ENCODE results near the gene TMEM53. TPM values are rescaled to one million over a fixed set of nuclear protein-coding genes. Genes with fewer than 3 reads are reported as not detected.
A peak's percentile ranks its signal among the peaks of the same experiment; 100 is the strongest.

The TMEM53 gene
- polyA plus RNA-seq, 1 of the 3 experiments (the other 2 are of a cell fraction) = 14.9 TPM

GRCh38 chr1:44676484-44677200, 2.4 kb upstream of the TMEM53 start:
- no peaks in the 10 kb centered on the region for H3K9me3 ChIP-seq
- H3K4me2 ChIP-seq = peak overlapping the region; percentile 21
- H3K27ac ChIP-seq (ENCODE audit: low read depth in 2 of 2, low read length in 1 of 2) = 0 out of 4 replicates have a peak overlapping the region, but pooled peaks of 1 of the 2 experiments have one; percentile 0
- H3K27me3 ChIP-seq (ENCODE audit: insufficient read depth) = no peaks in the 10 kb centered on the region
- no peak overlapping the region for H2AFZ ChIP-seq (ENCODE audit: low read depth)
- no peak for DNase-seq
- no peaks in the 10 kb centered on the region for H3K9me2 ChIP-seq
- ChIA-PET POLR2A (no interaction called here), CTCF (interaction anchor here (0.7 to 5.9 kb wide), 6 partner anchors 11 to 45 kb away, joined by 3 to 48 read pairs (median 5); no protein-coding TSS in a partner anchor)
- TF ChIP-seq NFIC (IDR thresholded peaks at IDR 0.05; ENCODE audit: borderline replicate concordance) = no peak
- 0 out of 2 replicates have a peak, but pooled peaks have one; percentile 15 for TF ChIP-seq ELF1 (IDR thresholded peaks at IDR 0.05)
- no peak overlapping the region for H3K9ac ChIP-seq
- no peak overlapping the region for H3K4me3 ChIP-seq (ENCODE audit: low read depth in 2 of 2, low read length in 1 of 2)
- H3K4me1 ChIP-seq (ENCODE audit: control insufficient read depth in 1 of 2, insufficient read depth in 2 of 2, low read depth in 1 of 2, low read length in 1 of 2) = peaks cover 7 to 24% of the 10 kb centered on the region in 2 experiments; a peak in 1 of 4 replicates
- H3K36me3 ChIP-seq (replicated peaks in 1 of 2; ENCODE audit: control insufficient read depth in 1 of 2, insufficient read depth in 2 of 2, low read length in 1 of 2) = no peaks in the 10 kb centered on the region
- WGBS (ENCODE audit: low lambda C conversion rate) = 74% methylated on average over 5 of the region's 5 CpGs
- H4K20me1 ChIP-seq (ENCODE audit: insufficient read depth) = no peaks in the 10 kb centered on the region
- H3K79me2 ChIP-seq (ENCODE audit: insufficient read depth) = peaks cover 6% of the 10 kb centered on the region; the same call in 1 of the 2 replicates
- H3F3A ChIP-seq (replicated peaks; ENCODE audit: insufficient read depth) = no peaks in the 10 kb centered on the region

DNA sequence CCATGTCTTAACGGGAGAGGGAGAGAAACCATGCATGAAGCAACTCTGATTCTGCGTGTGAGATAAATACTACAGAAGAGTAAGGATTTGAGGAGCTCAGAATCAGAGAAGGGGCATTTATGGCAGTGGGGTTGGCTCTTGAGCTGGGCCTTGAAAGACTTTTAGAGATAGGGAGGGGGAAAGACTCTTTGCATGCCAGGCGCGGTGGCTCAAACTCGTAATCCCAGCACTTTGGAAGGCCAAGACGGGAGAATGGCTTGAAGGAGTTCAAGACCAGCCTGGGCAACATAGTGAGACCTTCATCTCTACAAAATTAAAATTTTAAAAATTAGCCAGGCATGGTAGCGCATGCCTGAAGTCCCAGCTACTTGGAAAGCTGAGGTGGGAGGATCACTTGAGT, 905 bp upstream of the TMEM53 start:
- Histone ChIP-seq H3K79me2 (ENCODE audit: insufficient read depth) (peaks cover 6% of the 10 kb centered on the region; the same call in 1 of the 2 replicates), H3K4me2 (peak overlapping the region; percentile 93), H3K4me3 (ENCODE audit: low read depth in 2 of 2, low read length in 1 of 2) (peak overlapping the region; percentile 68 to 77), H2AFZ (ENCODE audit: low read depth) (peak overlapping the region; percentile 89), H3K36me3 (replicated peaks in 1 of 2; ENCODE audit: control insufficient read depth in 1 of 2, insufficient read depth in 2 of 2, low read length in 1 of 2) (no peaks in the 10 kb centered on the region), H3K9me3 (no peaks in the 10 kb centered on the region), H3K9me2 (no peaks in the 10 kb centered on the region), H3F3A (replicated peaks; ENCODE audit: insufficient read depth) (no peaks in the 10 kb centered on the region), H4K20me1 (ENCODE audit: insufficient read depth) (no peaks in the 10 kb centered on the region), H3K9ac (peak overlapping the region; percentile 70), H3K4me1 (ENCODE audit: control insufficient read depth in 1 of 2, insufficient read depth in 2 of 2, low read depth in 1 of 2, low read length in 1 of 2) (peaks cover 7 to 24% of the 10 kb centered on the region in 2 experiments; a peak in 1 of 4 replicates), H3K27me3 (ENCODE audit: insufficient read depth) (no peaks in the 10 kb centered on the region), H3K27ac (ENCODE audit: low read depth in 2 of 2, low read length in 1 of 2) (peak overlapping the region in 1 of 2 experiments; percentile 40; a peak in 2 of 4 replicates)
- TF ChIP-seq RFX5 (IDR thresholded peaks at IDR 0.05; ENCODE audit: low read length) (no peak), CHD2 (IDR thresholded peaks at IDR 0.05; ENCODE audit: low read length, partially characterized antibody) (no peak), USF1 (IDR thresholded peaks at IDR 0.05; ENCODE audit: borderline replicate concordance, low read depth) (no peak), NRF1 (IDR thresholded peaks at IDR 0.05; ENCODE audit: low read depth, low read length) (no peak), GATA2 (CRISPR knock-in tag; IDR thresholded peaks at IDR 0.05) (no peak), ZBTB33 (IDR thresholded peaks at IDR 0.05; ENCODE audit: borderline replicate concordance, low read depth) (no peak), POLR2AphosphoS5 (IDR thresholded peaks at IDR 0.05; ENCODE audit: low read depth, low read length) (no peak), EP300 (IDR thresholded peaks at IDR 0.05; ENCODE audit: borderline replicate concordance in 1 of 2, low read depth in 1 of 2, low read length in 1 of 2) (no peak), RXRA (IDR thresholded peaks at IDR 0.05; ENCODE audit: borderline replicate concordance, low read depth) (no peak), JUND (IDR thresholded peaks at IDR 0.05) (no peak), TEAD4 (IDR thresholded peaks at IDR 0.05; ENCODE audit: borderline replicate concordance, insufficient read depth) (no peak), RCOR1 (IDR thresholded peaks at IDR 0.05; ENCODE audit: low read length) (no peak)
- TF ChIP-seq, protein P1, sequence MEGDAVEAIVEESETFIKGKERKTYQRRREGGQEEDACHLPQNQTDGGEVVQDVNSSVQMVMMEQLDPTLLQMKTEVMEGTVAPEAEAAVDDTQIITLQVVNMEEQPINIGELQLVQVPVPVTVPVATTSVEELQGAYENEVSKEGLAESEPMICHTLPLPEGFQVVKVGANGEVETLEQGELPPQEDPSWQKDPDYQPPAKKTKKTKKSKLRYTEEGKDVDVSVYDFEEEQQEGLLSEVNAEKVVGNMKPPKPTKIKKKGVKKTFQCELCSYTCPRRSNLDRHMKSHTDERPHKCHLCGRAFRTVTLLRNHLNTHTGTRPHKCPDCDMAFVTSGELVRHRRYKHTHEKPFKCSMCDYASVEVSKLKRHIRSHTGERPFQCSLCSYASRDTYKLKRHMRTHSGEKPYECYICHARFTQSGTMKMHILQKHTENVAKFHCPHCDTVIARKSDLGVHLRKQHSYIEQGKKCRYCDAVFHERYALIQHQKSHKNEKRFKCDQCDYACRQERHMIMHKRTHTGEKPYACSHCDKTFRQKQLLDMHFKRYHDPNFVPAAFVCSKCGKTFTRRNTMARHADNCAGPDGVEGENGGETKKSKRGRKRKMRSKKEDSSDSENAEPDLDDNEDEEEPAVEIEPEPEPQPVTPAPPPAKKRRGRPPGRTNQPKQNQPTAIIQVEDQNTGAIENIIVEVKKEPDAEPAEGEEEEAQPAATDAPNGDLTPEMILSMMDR (IDR thresholded peaks at IDR 0.05) = no peak
- DNase-seq = no peak
- CTCF ChIA-PET = interaction anchor here (0.8 to 5.9 kb wide), 7 partner anchors 12 to 66 kb away, joined by 3 to 48 read pairs (median 3); partner anchors contain the start of gene KIF2C
- POLR2A ChIA-PET = interaction anchor here (0.6 to 1.4 kb wide), 2 partner anchors 10 to 32 kb away, joined by 3 read pairs; no protein-coding TSS in a partner anchor
- 83% methylated on average over 7 of the region's 7 CpGs for WGBS (ENCODE audit: low lambda C conversion rate)
